ENCODE results near the gene SLCO2A1.

SLCO2A1 gene

GRCh38 chr3:133983126-133983525 lies 46.6 kb downstream of the SLCO2A1 start:
- Histone ChIP-seq H3K27ac (ENCODE audit: low read depth, low read length) (no peak overlapping the region), H3K36me3 (ENCODE audit: low read length) (no peaks in the 10 kb centered on the region), H3K4me3 (ENCODE audit: insufficient read depth, low read length, poor library complexity, severe bottlenecking) (no peak overlapping the region), H2AFZ (ENCODE audit: low read depth, low read length, severe bottlenecking) (no peak overlapping the region), H3K79me2 (ENCODE audit: insufficient read depth, low read length) (no peaks in the 10 kb centered on the region), H3K4me2 (ENCODE audit: low read depth, low read length, poor library complexity, severe bottlenecking) (no peak overlapping the region), H3K9ac (ENCODE audit: low read length) (no peak overlapping the region), H4K20me1 (ENCODE audit: low read depth, low read length) (no peaks in the 10 kb centered on the region), H3K9me3 (ENCODE audit: insufficient read depth, low read length) (no peaks in the 10 kb centered on the region), H3F3A (ENCODE audit: insufficient read depth) (no peaks in the 10 kb centered on the region), H3K27me3 (ENCODE audit: low read length) (no peaks in the 10 kb centered on the region), H3K9me2 (replicated peaks; ENCODE audit: insufficient read depth, low read length) (no peaks in the 10 kb centered on the region)
- no peak for TF ChIP-seq CTCF (IDR thresholded peaks at IDR 0.05; ENCODE audit: insufficient read depth, low read length, poor library complexity, severe bottlenecking)
- no peak for TF ChIP-seq EZH2phosphoT487 (conservative IDR thresholded peaks at IDR 0.05; ENCODE audit: low read length)

- Histone ChIP-seq H3K79me2 (ENCODE audit: insufficient read depth, low read length) (no peaks in the 10 kb centered on the region), H3K4me2 (ENCODE audit: low read depth, low read length, poor library complexity, severe bottlenecking) (no peak overlapping the region), H3K9me2 (replicated peaks; ENCODE audit: insufficient read depth, low read length) (no peaks in the 10 kb centered on the region), H3K27me3 (ENCODE audit: low read length) (no peaks in the 10 kb centered on the region), H3K9me3 (ENCODE audit: insufficient read depth, low read length) (no peaks in the 10 kb centered on the region), H3K4me3 (ENCODE audit: insufficient read depth, low read length, poor library complexity, severe bottlenecking) (no peak overlapping the region), H3K27ac (ENCODE audit: low read depth, low read length) (no peak overlapping the region), H3K36me3 (ENCODE audit: low read length) (no peaks in the 10 kb centered on the region), H4K20me1 (ENCODE audit: low read depth, low read length) (no peaks in the 10 kb centered on the region), H3F3A (ENCODE audit: insufficient read depth) (no peaks in the 10 kb centered on the region), H3K9ac (ENCODE audit: low read length) (no peak overlapping the region), H2AFZ (ENCODE audit: low read depth, low read length, severe bottlenecking) (no peak overlapping the region)
- no peak for TF ChIP-seq EZH2phosphoT487 (conservative IDR thresholded peaks at IDR 0.05; ENCODE audit: low read length)
- TF ChIP-seq CTCF (IDR thresholded peaks at IDR 0.05; ENCODE audit: insufficient read depth, low read length, poor library complexity, severe bottlenecking), result no peak
Measured at GRCh38 chr3:133980550-133980949, 49.2 kb downstream of the SLCO2A1 start.

- no peaks in the 10 kb centered on the region for H3K9me2 ChIP-seq (replicated peaks; ENCODE audit: insufficient read depth, low read length)
- H3K9me3 ChIP-seq (ENCODE audit: insufficient read depth, low read length), result no peaks in the 10 kb centered on the region
- no peaks in the 10 kb centered on the region for H3K27me3 ChIP-seq (ENCODE audit: low read length)
- no peaks in the 10 kb centered on the region for H3F3A ChIP-seq (ENCODE audit: insufficient read depth)
- H2AFZ ChIP-seq (ENCODE audit: low read depth, low read length, severe bottlenecking), result no peak overlapping the region
- no peaks in the 10 kb centered on the region for H3K36me3 ChIP-seq (ENCODE audit: low read length)
- no peak overlapping the region for H3K9ac ChIP-seq (ENCODE audit: low read length)
- H3K79me2 ChIP-seq (ENCODE audit: insufficient read depth, low read length), result no peaks in the 10 kb centered on the region
- TF ChIP-seq EZH2phosphoT487 (conservative IDR thresholded peaks at IDR 0.05; ENCODE audit: low read length) (no peak), CTCF (IDR thresholded peaks at IDR 0.05; ENCODE audit: insufficient read depth, low read length, poor library complexity, severe bottlenecking) (no peak)
- no peak overlapping the region for H3K27ac ChIP-seq (ENCODE audit: low read depth, low read length)
- no peak overlapping the region for H3K4me3 ChIP-seq (ENCODE audit: insufficient read depth, low read length, poor library complexity, severe bottlenecking)
- H3K4me2 ChIP-seq (ENCODE audit: low read depth, low read length, poor library complexity, severe bottlenecking), result no peak overlapping the region
- no peaks in the 10 kb centered on the region for H4K20me1 ChIP-seq (ENCODE audit: low read depth, low read length)
Measured at GRCh38 chr3:133980035-133980434, 49.7 kb downstream of the SLCO2A1 start.

Measured in SU-DHL-6 (cell line).